ENCODE measurements around the gene ENC1. TPM values are rescaled to one million over a fixed set of nuclear protein-coding genes. Genes with fewer than 3 reads are reported as not detected.

The ENC1 gene, protein sequence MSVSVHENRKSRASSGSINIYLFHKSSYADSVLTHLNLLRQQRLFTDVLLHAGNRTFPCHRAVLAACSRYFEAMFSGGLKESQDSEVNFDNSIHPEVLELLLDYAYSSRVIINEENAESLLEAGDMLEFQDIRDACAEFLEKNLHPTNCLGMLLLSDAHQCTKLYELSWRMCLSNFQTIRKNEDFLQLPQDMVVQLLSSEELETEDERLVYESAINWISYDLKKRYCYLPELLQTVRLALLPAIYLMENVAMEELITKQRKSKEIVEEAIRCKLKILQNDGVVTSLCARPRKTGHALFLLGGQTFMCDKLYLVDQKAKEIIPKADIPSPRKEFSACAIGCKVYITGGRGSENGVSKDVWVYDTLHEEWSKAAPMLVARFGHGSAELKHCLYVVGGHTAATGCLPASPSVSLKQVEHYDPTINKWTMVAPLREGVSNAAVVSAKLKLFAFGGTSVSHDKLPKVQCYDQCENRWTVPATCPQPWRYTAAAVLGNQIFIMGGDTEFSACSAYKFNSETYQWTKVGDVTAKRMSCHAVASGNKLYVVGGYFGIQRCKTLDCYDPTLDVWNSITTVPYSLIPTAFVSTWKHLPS
- 137 and 148 TPM in 2 replicates for total RNA-seq (2013; cell fraction: nucleolus; rRNA removed)
- total RNA-seq (2014; rRNA removed) (46.9 and 55.5 TPM in 2 replicates), total RNA-seq (2014; rRNA removed; fragmentation: Illumina TruSeq; extraction: Trizol) (23.2 and 24.6 TPM in 2 replicates), total RNA-seq (2021) (46.8 and 53.5 TPM in 2 replicates), polyA plus RNA-seq (2011; rRNA removed) (53.6 and 54.7 TPM in 2 replicates), polyA plus RNA-seq (2014; fragmentation: Illumina TruSeq; extraction: Trizol) (31.7 and 33.6 TPM in 2 replicates), polyA plus RNA-seq (2014; fragmentation: Nextera tagmentation; extraction: Ambion mirVana) (1 to 10 TPM; 8.2 to 8.5 TPM), polyA plus RNA-seq (2014; rRNA removed) (27.8 and 46.8 TPM in 2 replicates), polyA plus RNA-seq (2016; fragmentation: Nextera tagmentation; extraction: Ambion mirVana) (10 to 100 TPM; 32.4 to 36.3 TPM), polyA minus RNA-seq (2011; rRNA and poly(A)+ RNA removed) (102 and 112 TPM in 2 replicates), Bru-seq, nascent RNA (percentile 94 among the genes with signal in this experiment), BruChase-seq, experiment 1, labeled RNA remaining after a 6-hour chase (percentile 88 among the genes with signal in this experiment), BruChase-seq, experiment 2, labeled RNA remaining after a 2-hour chase (percentile 97 among the genes with signal in this experiment)
- 7.3 TPM for polyA plus RNA-seq (2011; ENCODE audit: low read depth)
- 46.0 and 61.7 TPM in 2 replicates for polyA plus RNA-seq (2011; cell fraction: cytosol; rRNA removed)
- polyA plus RNA-seq (2011; cell fraction: nucleus; rRNA removed), result 81.6 and 87.0 TPM in 2 replicates
- 9.2 and 11.5 TPM in 2 replicates for polyA plus RNA-seq (2012)
- polyA minus RNA-seq (2011; cell fraction: cytosol; rRNA and poly(A)+ RNA removed), result 29.0 and 29.4 TPM in 2 replicates
- 127 and 189 TPM in 2 replicates for polyA minus RNA-seq (2011; cell fraction: nucleus; rRNA and poly(A)+ RNA removed)
- long read RNA-seq, experiment 1, full-length matches to known transcripts, result 6 of 7 reads
- long read RNA-seq, experiment 1, partial matches to known transcripts, result 1 of 7 reads
- long read RNA-seq, experiment 1, other reads (novel, unspliced or antisense), result 0 of 7 reads
- long read RNA-seq, experiment 2, full-length matches to known transcripts, result 41 of 63 reads
- long read RNA-seq, experiment 2, partial matches to known transcripts, result 7 of 63 reads
- long read RNA-seq, experiment 2, other reads (novel, unspliced or antisense), result 15 of 63 reads

DNA sequence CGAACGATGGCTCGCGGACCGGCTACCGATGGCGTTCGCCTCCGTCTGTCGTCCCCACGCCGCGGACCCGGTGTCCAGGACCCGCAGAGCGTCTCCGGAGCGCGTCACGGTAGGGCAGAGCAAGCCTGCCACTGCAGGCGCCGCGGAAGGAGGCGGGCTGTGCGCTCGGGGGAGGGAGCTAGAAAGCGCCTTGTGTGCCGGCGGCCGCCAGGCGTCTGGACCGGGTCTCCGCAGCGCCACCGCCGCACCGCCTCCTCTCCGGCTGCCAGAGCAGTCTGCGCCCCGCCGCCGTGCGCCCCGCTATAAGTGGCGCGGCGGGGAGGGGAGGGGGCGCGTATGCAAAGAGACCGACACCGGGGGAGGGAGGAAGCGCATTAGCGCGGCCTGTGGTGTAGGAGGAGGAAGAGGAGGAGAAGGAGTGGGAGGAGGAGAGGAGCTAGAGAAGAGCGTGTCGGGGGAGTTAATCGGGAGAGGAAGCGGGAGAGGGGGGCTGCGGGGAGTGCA, at the start of gene ENC1:
TSS of gene ENC1 (minus strand) at position 279 of the 504 bp plus-strand sequence. CDS start 4,243 bp downstream, outside the sequence.
- SMC1A ChIA-PET (ENCODE audit: uncharacterized antibody, unreplicated experiment), result interaction anchor here (0.9 to 8.1 kb wide), 16 partner anchors 9 to 738 kb away, joined by 3 to 71 read pairs (median 8); no protein-coding TSS in a partner anchor
- under 1% methylated on average over 41 of the region's 59 CpGs for WGBS (ENCODE audit: insufficient coverage, insufficient replicate concordance, low lambda C conversion rate, missing lambda C conversion rate)
- DNase-seq (ENCODE audit: low read depth, low spot score), result no peak
- Histone ChIP-seq H3K4me3 (peak within 1 kb of the TSS; percentile 92), H3K9me3 (replicated peaks; ENCODE audit: control insufficient read depth, insufficient read depth, low read length) (no peaks in the 10 kb centered on the region), H2AFZ (ENCODE audit: control insufficient read depth, low read depth, low read length) (peak within 1 kb of the TSS; percentile 69), H3K27ac (ENCODE audit: control insufficient read depth, insufficient read depth) (peak within 1 kb of the TSS; percentile 55), H3K27me3 (replicated peaks in 1 of 2; ENCODE audit: control insufficient read depth in 2 of 2, insufficient read depth in 2 of 2, low read length in 1 of 2) (no peaks in the 10 kb centered on the region; a peak in 1 of 4 replicates), H3K36me3 (ENCODE audit: control insufficient read depth in 2 of 2, insufficient read depth in 2 of 2, low read length in 1 of 2) (peaks cover 4 to 5% of the 10 kb centered on the region in 2 experiments; a peak in 3 of 4 replicates), H3K4me2 (ENCODE audit: control insufficient read depth, insufficient read depth) (peak within 1 kb of the TSS; percentile 87), H4K20me1 (ENCODE audit: control insufficient read depth, insufficient read depth) (no peaks in the 10 kb centered on the region), H3K79me2 (ENCODE audit: control insufficient read depth, insufficient read depth, low read length) (peaks cover 48% of the 10 kb centered on the region), H3K9ac (ENCODE audit: control insufficient read depth, insufficient read depth, low read length) (peak within 1 kb of the TSS; percentile 84), H3K4me1 (ENCODE audit: control insufficient read depth, insufficient read depth, low read length) (peaks cover 9% of the 10 kb centered on the region)
- CTCF ChIA-PET, result interaction anchor here (0.7 to 5.6 kb wide), 23 partner anchors 9 to 978 kb away, joined by 3 to 65 read pairs (median 4); no protein-coding TSS in a partner anchor
- POLR2A ChIA-PET, result interaction anchor here (0.5 to 1.5 kb wide), 5 partner anchors 52 to 346 kb away, joined by 3 to 5 read pairs (median 3); no protein-coding TSS in a partner anchor
- intact Hi-C loops (cut with micrococcal nuclease; ENCODE audit: unreplicated experiment) (loop anchor here (1.0 to 10.0 kb wide), 5 partner anchors 9 to 606 kb away; no protein-coding TSS in a partner anchor), in situ Hi-C loops (cut with MboI) (no loop called here)
- BruUV-seq (replicated peaks), result no TSS peak
- ATAC-seq, result peak; percentile 83
- no peak for FAIRE-seq
- RAD21 ChIA-PET (ENCODE audit: unreplicated experiment), result interaction anchor here (0.6 to 5.5 kb wide), 27 partner anchors 9 to 1293 kb away, joined by 3 to 45 read pairs (median 4); no protein-coding TSS in a partner anchor
- no peak for TF ChIP-seq ZSCAN29 (IDR thresholded peaks at IDR 0.05)
- peak in 1 of 2 experiments; percentile 59; a peak in 1 of 3 replicates for TF ChIP-seq EGR1 (IDR thresholded peaks at IDR 0.05; ENCODE audit: borderline replicate concordance in 1 of 2, low read depth in 2 of 2, low read length in 2 of 2)
- TF ChIP-seq ZNF207 (IDR thresholded peaks at IDR 0.05; ENCODE audit: borderline replicate concordance), result no peak
- TF ChIP-seq ATF7 (IDR thresholded peaks at IDR 0.05; ENCODE audit: low read depth), result peak; percentile 48
- TF ChIP-seq CREM (IDR thresholded peaks at IDR 0.05; ENCODE audit: low read depth), result no peak
- peak; percentile 79 for TF ChIP-seq BACH1 (IDR thresholded peaks at IDR 0.05; ENCODE audit: borderline replicate concordance)
- no peak for TF ChIP-seq KAT2A (conservative IDR thresholded peaks at IDR 0.05; ENCODE audit: control insufficient read depth, low read depth, low read length)
- 0 out of 2 replicates have a peak, but pooled peaks have one; percentile 13 for TF ChIP-seq JUND (IDR thresholded peaks at IDR 0.05; ENCODE audit: low read depth, low read length)
- TF ChIP-seq ZNF217 (IDR thresholded peaks at IDR 0.05), result no peak
- TF ChIP-seq POLR2AphosphoS5 (IDR thresholded peaks at IDR 0.05; ENCODE audit: low read length), result peak; percentile 83
- TF ChIP-seq, protein P1, sequence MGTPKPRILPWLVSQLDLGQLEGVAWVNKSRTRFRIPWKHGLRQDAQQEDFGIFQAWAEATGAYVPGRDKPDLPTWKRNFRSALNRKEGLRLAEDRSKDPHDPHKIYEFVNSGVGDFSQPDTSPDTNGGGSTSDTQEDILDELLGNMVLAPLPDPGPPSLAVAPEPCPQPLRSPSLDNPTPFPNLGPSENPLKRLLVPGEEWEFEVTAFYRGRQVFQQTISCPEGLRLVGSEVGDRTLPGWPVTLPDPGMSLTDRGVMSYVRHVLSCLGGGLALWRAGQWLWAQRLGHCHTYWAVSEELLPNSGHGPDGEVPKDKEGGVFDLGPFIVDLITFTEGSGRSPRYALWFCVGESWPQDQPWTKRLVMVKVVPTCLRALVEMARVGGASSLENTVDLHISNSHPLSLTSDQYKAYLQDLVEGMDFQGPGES (IDR thresholded peaks at IDR 0.05), result no peak
- peak; percentile 34; the same call in 1 of the 2 replicates for TF ChIP-seq SPI1 (IDR thresholded peaks at IDR 0.05; ENCODE audit: borderline replicate concordance, insufficient read depth, low read depth, low read length)
- no peak for TF ChIP-seq SREBF1 (IDR thresholded peaks at IDR 0.05; ENCODE audit: low read length)
- TF ChIP-seq POU2F2 (IDR thresholded peaks at IDR 0.05; ENCODE audit: borderline replicate concordance, low read depth, low read length), result peak; percentile 91
- TF ChIP-seq, protein P2, sequence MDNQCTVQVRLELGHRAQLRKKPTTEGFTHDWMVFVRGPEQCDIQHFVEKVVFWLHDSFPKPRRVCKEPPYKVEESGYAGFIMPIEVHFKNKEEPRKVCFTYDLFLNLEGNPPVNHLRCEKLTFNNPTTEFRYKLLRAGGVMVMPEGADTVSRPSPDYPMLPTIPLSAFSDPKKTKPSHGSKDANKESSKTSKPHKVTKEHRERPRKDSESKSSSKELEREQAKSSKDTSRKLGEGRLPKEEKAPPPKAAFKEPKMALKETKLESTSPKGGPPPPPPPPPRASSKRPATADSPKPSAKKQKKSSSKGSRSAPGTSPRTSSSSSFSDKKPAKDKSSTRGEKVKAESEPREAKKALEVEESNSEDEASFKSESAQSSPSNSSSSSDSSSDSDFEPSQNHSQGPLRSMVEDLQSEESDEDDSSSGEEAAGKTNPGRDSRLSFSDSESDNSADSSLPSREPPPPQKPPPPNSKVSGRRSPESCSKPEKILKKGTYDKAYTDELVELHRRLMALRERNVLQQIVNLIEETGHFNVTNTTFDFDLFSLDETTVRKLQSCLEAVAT (IDR thresholded peaks at IDR 0.05), result 0 out of 2 replicates have a peak, but pooled peaks have one; percentile 25

All from GM12878 (cell line).